Spinal cord (tissue), 10 donors: ENCODE data around the gene TTF1. TPM values are rescaled to one million over a fixed set of nuclear protein-coding genes. Genes with fewer than 3 reads are reported as not detected.
"Not testable (repeated sequence)": the region's sequence is repeated elsewhere in the genome, so short reads cannot be mapped to it uniquely, and the experiment has no call there.

Experiments
- DNase-seq, 6 donors: peaks; one replicate each; pipeline versions ENCODE4 v3.0.0 to v3.0.0-alpha.2; 2013 to 2015; ENCODE audit warnings: low spot score in 6 of 6, low read depth in 4 of 6
- H3K27ac ChIP-seq: one replicate; pipeline ENCODE4 v1.5.1; 2013; ENCODE audit warnings: low read depth, low read length, control low read depth
- H3K27me3 ChIP-seq: one replicate; pipeline ENCODE4 v1.6.1; 2013; ENCODE audit warnings: low read length; ENCODE audit not compliant: control insufficient read depth, insufficient read depth
- H3K36me3 ChIP-seq: one replicate; pipeline ENCODE4 v1.6.1; 2013; ENCODE audit warnings: low read length; ENCODE audit not compliant: control insufficient read depth, insufficient read depth
- H3K4me1 ChIP-seq: one replicate; pipeline ENCODE4 v1.6.1; 2013; ENCODE audit warnings: low read length; ENCODE audit not compliant: control insufficient read depth, insufficient read depth
- H3K4me3 ChIP-seq: one replicate; pipeline ENCODE4 v1.5.1; 2013; ENCODE audit warnings: low read depth, low read length, control low read depth
- H3K9me3 ChIP-seq: one replicate; pipeline ENCODE4 v1.6.1; 2013; ENCODE audit warnings: low read length; ENCODE audit not compliant: control insufficient read depth, insufficient read depth
- WGBS: methylation state at CpG from one replicate; pipeline ENCODE4 v1.1.5; 2013; ENCODE audit warnings: missing lambda C conversion rate; ENCODE audit not compliant: insufficient coverage; 5-methylcytosine and 5-hydroxymethylcytosine counted together
- polyA plus RNA-seq, 2 donors: library from polyadenylated mRNA; unstranded; fragments of 120-200 nt; gene quantifications; one replicate each; pipeline ENCODE4 v1.2.1, GENCODE V29; 2013; ENCODE audit not compliant: insufficient read length in 2 of 2
- total RNA-seq, 2 donors: library from RNA; depleted of rRNA in 1 of 2; stranded (reverse); fragments of 120-200 nt in 1 of 2; fragments of >200 nt in 1 of 2; gene quantifications; one replicate each; pipeline versions ENCODE4 v1.2.3 to v1.2.4, GENCODE V29; 2013 to 2014
- donor health status: healthy.

Gene TTF1
- total and polyA plus RNA-seq, 4 donors, result 11.1 to 14.5 (median 12.7) TPM

- no peak overlapping the region for H3K27ac ChIP-seq
- H3K4me3 ChIP-seq, result no peak overlapping the region
- no peak for DNase-seq
- peaks cover 13% of the 10 kb centered on the region for H3K4me1 ChIP-seq
- H3K36me3 ChIP-seq, result peaks cover 19% of the 10 kb centered on the region
- H3K9me3 ChIP-seq, result no peaks in the 10 kb centered on the region
- WGBS, result 48% methylated on average over 6 of the region's 9 CpGs
- peaks cover 4% of the 10 kb centered on the region for H3K27me3 ChIP-seq
Observed at GRCh38 chr9:132404228-132404881, 2.3 kb downstream of the TTF1 start.

DNA sequence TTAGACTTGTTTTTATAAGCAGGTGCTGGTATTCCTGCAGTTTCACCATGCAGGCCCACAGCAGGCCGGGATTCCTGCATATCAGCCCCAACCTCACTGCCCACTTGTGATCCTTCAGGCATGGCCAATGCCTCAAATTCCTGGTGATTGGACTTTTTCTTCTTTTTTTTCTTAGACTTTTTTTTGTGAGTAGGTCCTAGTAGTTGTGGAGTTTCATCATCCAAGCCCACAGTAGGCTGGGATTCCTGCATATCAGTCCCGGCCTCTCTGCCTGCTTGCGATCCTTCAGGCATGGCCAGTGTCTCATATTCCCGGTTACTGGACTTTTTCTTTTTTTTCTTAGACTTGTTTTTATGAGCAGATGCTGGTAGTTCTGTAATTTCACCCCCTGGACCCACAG, 4.8 kb downstream of the TTF1 start:
- Histone ChIP-seq H3K27ac (no peak overlapping the region), H3K27me3 (no peaks in the 10 kb centered on the region), H3K9me3 (no peaks in the 10 kb centered on the region), H3K4me3 (no peak overlapping the region), H3K4me1 (peaks cover 12% of the 10 kb centered on the region), H3K36me3 (peaks cover 35% of the 10 kb centered on the region)
- DNase-seq, result no peak
- 80% methylated on average over 1 of the region's 4 CpGs for WGBS

DNA sequence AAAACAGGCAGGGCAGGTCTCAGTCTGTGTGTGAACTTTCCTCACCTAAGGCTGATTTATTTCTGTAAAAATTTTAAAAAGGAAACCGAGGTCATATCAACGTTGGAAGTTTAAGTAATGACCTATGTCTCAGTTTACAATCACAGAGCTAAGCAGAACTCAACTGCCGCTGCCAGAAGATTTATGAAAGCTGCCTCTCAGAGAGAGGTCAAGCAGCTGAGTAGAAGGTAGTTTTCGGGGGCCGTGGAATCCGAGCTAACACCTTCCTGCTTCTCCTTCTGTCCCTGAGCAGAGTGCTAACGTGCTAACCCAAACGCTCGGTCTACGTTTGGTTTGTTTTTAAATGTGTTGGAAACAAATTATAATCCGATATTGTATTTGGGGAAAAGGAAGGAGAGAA, 11.1 kb downstream of the TTF1 start:
- peaks cover 63% of the 10 kb centered on the region for H3K36me3 ChIP-seq
- no peaks in the 10 kb centered on the region for H3K9me3 ChIP-seq
- WGBS, result 90% methylated on average over 7 of the region's 11 CpGs
- DNase-seq, result no peak
- no peak overlapping the region for H3K27ac ChIP-seq
- no peak overlapping the region for H3K4me3 ChIP-seq
- H3K27me3 ChIP-seq, result no peaks in the 10 kb centered on the region
- no peaks in the 10 kb centered on the region for H3K4me1 ChIP-seq

- peaks cover 77% of the 10 kb centered on the region for H3K36me3 ChIP-seq
- 91% methylated on average over 9 of the region's 11 CpGs for WGBS
Observed at GRCh38 chr9:132391449-132391848, 15.2 kb downstream of the TTF1 start.

GRCh38 chr9:132390966-132391365, 15.7 kb downstream of the TTF1 start:
- Histone ChIP-seq H3K4me1 (no peaks in the 10 kb centered on the region), H3K36me3 (peaks cover 73% of the 10 kb centered on the region), H3K27me3 (no peaks in the 10 kb centered on the region), H3K9me3 (no peaks in the 10 kb centered on the region), H3K27ac (no peak overlapping the region), H3K4me3 (no peak overlapping the region)
- DNase-seq, result no peak
- WGBS, result 93% methylated on average over 2 of the region's 7 CpGs

More at GRCh38 chr9:132391449-132391848, 15.2 kb downstream of the TTF1 start:
- H3K4me1 ChIP-seq, result no peaks in the 10 kb centered on the region
- H3K4me3 ChIP-seq, result no peak overlapping the region
- no peak overlapping the region for H3K27ac ChIP-seq
- no peak for DNase-seq
- H3K9me3 ChIP-seq, result no peaks in the 10 kb centered on the region
- H3K27me3 ChIP-seq, result no peaks in the 10 kb centered on the region

- H3K4me3 ChIP-seq, result no peak overlapping the region
- H3K27ac ChIP-seq, result no peak overlapping the region
- 99% methylated on average over 7 of the region's 7 CpGs for WGBS
- H3K9me3 ChIP-seq, result no peaks in the 10 kb centered on the region
- H3K4me1 ChIP-seq, result no peaks in the 10 kb centered on the region
- H3K36me3 ChIP-seq, result peaks cover 58% of the 10 kb centered on the region
- no peak for DNase-seq
- H3K27me3 ChIP-seq, result no peaks in the 10 kb centered on the region
Observed at GRCh38 chr9:132387133-132387532, 19.5 kb downstream of the TTF1 start.

DNA sequence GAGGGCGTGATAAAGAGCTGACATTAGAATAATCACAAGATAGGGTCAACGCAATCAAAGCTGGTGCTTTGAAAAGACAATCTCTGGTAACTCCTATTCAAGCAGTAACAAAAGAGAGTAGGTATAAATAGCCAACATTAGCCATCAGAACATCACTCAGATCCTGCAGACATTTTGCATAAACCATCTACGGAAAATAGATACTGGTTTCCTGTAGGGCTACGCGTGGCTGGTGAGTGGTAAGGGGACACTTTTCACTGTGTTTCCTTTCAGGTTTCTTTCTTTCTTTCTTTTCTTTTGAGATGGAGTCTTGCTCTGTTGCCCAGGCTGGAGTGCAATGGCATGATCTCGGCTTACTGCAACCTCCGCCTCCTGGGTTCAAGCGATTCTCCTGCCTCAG, 22.3 kb downstream of the TTF1 start:
- no CpG with 5 or more reads among the region's 8 CpGs for WGBS

DNA sequence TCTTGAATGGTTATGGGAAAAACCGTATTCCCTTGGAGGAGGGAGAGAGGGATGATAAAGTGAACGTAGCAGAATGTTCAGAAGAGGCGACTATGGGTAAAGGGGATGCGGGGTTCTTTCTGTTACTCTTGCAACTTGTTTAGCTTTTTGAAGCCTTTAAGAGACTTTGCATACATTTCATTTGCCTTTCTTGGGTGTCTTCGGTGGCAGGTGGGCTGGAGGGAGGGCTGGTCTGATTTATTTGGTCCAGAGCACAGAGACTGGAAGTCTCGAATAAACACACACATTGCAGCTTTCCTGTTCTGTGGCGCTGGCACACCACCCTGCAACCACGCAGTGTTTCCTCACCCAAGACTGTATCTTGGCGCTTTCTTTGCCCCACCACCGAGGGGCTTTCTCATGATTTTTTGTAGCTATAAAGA, 23.2 kb downstream of the TTF1 start:
- H3K27ac ChIP-seq, result no peak overlapping the region
- H3K36me3 ChIP-seq, result peaks cover 41% of the 10 kb centered on the region
- H3K4me3 ChIP-seq, result no peak overlapping the region
- 90% methylated on average over 6 of the region's 10 CpGs for WGBS
- no peak for DNase-seq
- H3K4me1 ChIP-seq, result no peaks in the 10 kb centered on the region
- no peaks in the 10 kb centered on the region for H3K27me3 ChIP-seq
- H3K9me3 ChIP-seq, result no peaks in the 10 kb centered on the region

More for the DNA sequence above, 22.3 kb downstream of the TTF1 start:
- Histone ChIP-seq H3K9me3 (no peaks in the 10 kb centered on the region), H3K4me3 (no peak overlapping the region), H3K36me3 (peaks cover 44% of the 10 kb centered on the region), H3K4me1 (no peaks in the 10 kb centered on the region), H3K27ac (no peak overlapping the region), H3K27me3 (no peaks in the 10 kb centered on the region)
- DNase-seq, result no peak

GRCh38 chr9:132381966-132382541, 24.6 kb downstream of the TTF1 start:
- no peak overlapping the region for H3K4me3 ChIP-seq
- peaks cover 43% of the 10 kb centered on the region for H3K36me3 ChIP-seq
- no peaks in the 10 kb centered on the region for H3K4me1 ChIP-seq
- WGBS, result 93% methylated on average over 8 of the region's 9 CpGs
- H3K9me3 ChIP-seq, result no peaks in the 10 kb centered on the region
- no peaks in the 10 kb centered on the region for H3K27me3 ChIP-seq
- no peak for DNase-seq
- no peak overlapping the region for H3K27ac ChIP-seq

DNA sequence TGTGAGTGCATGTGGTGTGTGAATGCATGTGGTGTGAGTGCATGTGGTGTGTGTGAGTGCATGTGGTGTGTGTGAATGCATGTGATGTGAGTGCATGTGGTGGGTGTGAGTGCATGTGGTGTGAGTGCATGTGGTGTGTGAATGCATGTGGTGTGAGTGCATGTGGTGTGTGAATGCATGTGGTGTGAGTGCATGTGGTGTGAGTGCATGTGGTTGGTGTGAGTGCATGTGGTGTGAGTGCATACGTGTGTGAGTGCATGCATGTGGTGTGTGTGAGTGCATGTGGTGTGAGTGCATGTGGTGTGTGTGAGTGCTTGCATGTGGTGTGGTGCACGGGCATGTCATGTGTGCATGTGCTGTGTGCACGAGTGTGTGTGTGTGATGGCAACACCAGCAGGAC, 28.2 kb downstream of the TTF1 start:
- DNase-seq, H3K4me3 ChIP-seq: not testable (repeated sequence)
- peaks cover 45% of the 10 kb centered on the region for H3K36me3 ChIP-seq

More for the DNA sequence above, 28.2 kb downstream of the TTF1 start:
- WGBS, result 93% methylated on average over 3 of the region's 3 CpGs
- not testable (repeated sequence) for H3K27ac ChIP-seq, H3K9me3 ChIP-seq, H3K4me1 ChIP-seq, H3K27me3 ChIP-seq
